ENCODE results near the gene C1QTNF5. TPM values are rescaled to one million over a fixed set of nuclear protein-coding genes. Genes with fewer than 3 reads are reported as not detected.

Gene C1QTNF5
- total RNA-seq, 1 donor from 2014 or later, result 4.0 TPM

- H3K27me3 Mint-ChIP-seq, result peaks cover 25% of the 10 kb centered on the region
- H3K9me3 Mint-ChIP-seq, result no peaks in the 10 kb centered on the region
- peak overlapping the region; percentile 27 for H3K27ac Mint-ChIP-seq
- peak; percentile 91 for TF ChIP-seq CTCF (conservative IDR thresholded peaks at IDR 0.05)
- peak overlapping the region; percentile 59 for H3K4me3 Mint-ChIP-seq
- no peaks in the 10 kb centered on the region for H3K36me3 Mint-ChIP-seq
- H3K4me1 Mint-ChIP-seq (ENCODE audit: unreplicated experiment), result peaks cover 24% of the 10 kb centered on the region
- no peak for DNase-seq (ENCODE audit: extremely low spot score, unreplicated experiment)
Observed at GRCh38 chr11:119323532-119324033, 17.1 kb downstream of the C1QTNF5 start.

GRCh38 chr11:119322921-119323531 lies 17.7 kb downstream of the C1QTNF5 start:
- no peaks in the 10 kb centered on the region for H3K9me3 Mint-ChIP-seq
- H3K27me3 Mint-ChIP-seq, result peaks cover 28% of the 10 kb centered on the region
- peaks cover 27% of the 10 kb centered on the region for H3K4me1 Mint-ChIP-seq (ENCODE audit: unreplicated experiment)
- H3K36me3 Mint-ChIP-seq, result no peaks in the 10 kb centered on the region
- H3K27ac Mint-ChIP-seq, result no peak overlapping the region
- DNase-seq (ENCODE audit: extremely low spot score, unreplicated experiment), result no peak
- H3K4me3 Mint-ChIP-seq, result no peak overlapping the region
- TF ChIP-seq CTCF (conservative IDR thresholded peaks at IDR 0.05), result no peak

GRCh38 chr11:119322360-119322739 lies 18.3 kb downstream of the C1QTNF5 start:
- DNase-seq (ENCODE audit: extremely low spot score, unreplicated experiment), result no peak
- no peak for TF ChIP-seq CTCF (conservative IDR thresholded peaks at IDR 0.05)
- no peaks in the 10 kb centered on the region for H3K36me3 Mint-ChIP-seq
- H3K27ac Mint-ChIP-seq, result no peak overlapping the region
- no peak overlapping the region for H3K4me3 Mint-ChIP-seq
- H3K9me3 Mint-ChIP-seq, result no peaks in the 10 kb centered on the region
- peaks cover 27% of the 10 kb centered on the region for H3K4me1 Mint-ChIP-seq (ENCODE audit: unreplicated experiment)
- peaks cover 34% of the 10 kb centered on the region for H3K27me3 Mint-ChIP-seq

GRCh38 chr11:119320776-119321524 lies 19.7 kb downstream of the C1QTNF5 start:
- no peak overlapping the region for H3K27ac Mint-ChIP-seq
- peaks cover 27% of the 10 kb centered on the region for H3K4me1 Mint-ChIP-seq (ENCODE audit: unreplicated experiment)
- DNase-seq (ENCODE audit: extremely low spot score, unreplicated experiment), result peak; percentile 75
- no peaks in the 10 kb centered on the region for H3K9me3 Mint-ChIP-seq
- no peaks in the 10 kb centered on the region for H3K36me3 Mint-ChIP-seq
- H3K27me3 Mint-ChIP-seq, result peaks cover 35% of the 10 kb centered on the region
- peak overlapping the region; percentile 83 for H3K4me3 Mint-ChIP-seq
- TF ChIP-seq CTCF (conservative IDR thresholded peaks at IDR 0.05), result no peak

- peaks cover 40% of the 10 kb centered on the region for H3K27me3 Mint-ChIP-seq
- H3K9me3 Mint-ChIP-seq, result no peaks in the 10 kb centered on the region
- no peaks in the 10 kb centered on the region for H3K36me3 Mint-ChIP-seq
- peak overlapping the region; percentile 83 for H3K4me3 Mint-ChIP-seq
- H3K4me1 Mint-ChIP-seq (ENCODE audit: unreplicated experiment), result peaks cover 27% of the 10 kb centered on the region
- no peak for TF ChIP-seq CTCF (conservative IDR thresholded peaks at IDR 0.05)
- DNase-seq (ENCODE audit: extremely low spot score, unreplicated experiment), result peak; percentile 72
- H3K27ac Mint-ChIP-seq, result peak overlapping the region; percentile 62
Observed at GRCh38 chr11:119320240-119320775, 20.4 kb downstream of the C1QTNF5 start.

Data from type B pancreatic cell (in vitro differentiated cells).